ENCODE results near the gene SELENOS.
"Not testable (repeated sequence)": the region's sequence is repeated elsewhere in the genome, so short reads cannot be mapped to it uniquely, and the experiment has no call there.

SELENOS gene

GRCh38 chr15:101309436-101310160 is 32.3 kb upstream of the SELENOS start:
- DNase-seq (ENCODE audit: low spot score): peak; percentile 16

GRCh38 chr15:101308604-101309435 is 31.5 kb upstream of the SELENOS start:
- DNase-seq (ENCODE audit: low spot score): peak; percentile 18

GRCh38 chr15:101307897-101308603 is 30.8 kb upstream of the SELENOS start:
- DNase-seq (ENCODE audit: low spot score): no peak

DNA sequence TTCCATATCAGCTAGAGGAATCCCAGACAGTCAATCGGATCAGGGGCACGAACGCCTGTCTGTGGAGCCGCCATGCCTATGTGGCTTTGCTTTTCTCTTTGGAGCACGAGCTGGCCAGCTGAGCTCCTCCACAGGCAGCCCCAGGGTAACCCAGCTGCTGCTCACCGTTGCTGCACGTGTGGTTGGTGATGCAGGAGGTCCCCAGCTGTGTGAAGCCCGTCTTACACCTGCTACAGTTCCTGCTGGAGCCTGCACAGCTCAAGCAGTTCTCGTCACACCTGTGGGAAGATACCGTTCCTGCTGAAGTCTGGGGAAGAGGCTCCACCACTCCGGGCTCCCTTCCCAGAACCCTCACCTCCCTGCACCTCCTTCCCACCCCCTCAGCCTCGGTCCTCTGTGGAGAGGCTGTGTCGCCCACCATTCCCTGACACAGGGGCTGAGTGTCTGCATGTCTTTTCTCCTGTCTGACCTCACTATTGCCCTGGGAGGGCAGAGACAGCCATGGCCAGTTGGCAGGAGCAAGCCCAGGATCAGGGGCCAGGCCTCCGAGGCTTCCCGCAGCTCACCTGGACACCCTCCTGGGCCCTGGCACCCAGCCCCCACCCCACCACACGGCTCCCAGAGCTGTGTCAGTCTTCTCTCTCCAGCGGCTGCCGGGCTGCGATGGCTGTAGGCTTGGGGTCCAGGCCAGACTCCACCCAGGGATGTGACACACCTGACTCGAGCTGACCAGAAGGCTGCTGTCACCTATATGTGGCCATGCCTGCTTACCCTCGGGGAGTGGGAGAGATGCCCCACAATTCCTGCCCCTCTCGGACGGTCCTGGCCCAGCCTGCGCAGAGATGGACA is 30.0 kb upstream of the SELENOS start:
- DNase-seq (ENCODE audit: low spot score): no peak

GRCh38 chr15:101306341-101307047 is 29.2 kb upstream of the SELENOS start:
- DNase-seq (ENCODE audit: low spot score): no peak

DNA sequence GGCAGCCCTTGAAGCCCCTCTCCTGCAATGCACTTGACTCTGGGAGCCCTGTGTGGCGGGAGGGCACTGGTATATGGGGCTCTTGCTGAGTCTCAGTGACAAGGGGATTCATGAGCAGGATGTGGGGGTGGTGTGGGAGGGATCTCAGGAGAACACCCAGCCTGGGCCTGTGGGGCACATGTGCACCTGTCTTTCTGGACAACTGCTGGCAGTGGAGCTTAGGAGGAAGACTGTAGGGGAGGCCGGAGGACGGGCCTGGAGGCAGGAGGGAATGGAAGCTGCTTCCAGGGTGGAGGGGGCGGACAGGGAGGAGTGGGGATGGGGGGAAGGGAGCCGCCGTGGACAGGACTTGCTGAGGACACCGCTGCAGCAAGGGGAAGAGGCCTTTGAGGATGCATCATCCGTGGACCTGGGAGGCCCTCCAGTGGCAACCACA is 28.6 kb upstream of the SELENOS start:
- DNase-seq (ENCODE audit: low spot score): no peak

- no peak for DNase-seq (ENCODE audit: low spot score)
Measured at GRCh38 chr15:101303408-101303807, 26.1 kb upstream of the SELENOS start.

GRCh38 chr15:101296418-101297405 is 19.4 kb upstream of the SELENOS start:
- no peak for DNase-seq (ENCODE audit: low spot score)

GRCh38 chr15:101295607-101296161 is 18.4 kb upstream of the SELENOS start:
- DNase-seq (ENCODE audit: low spot score): no peak

DNA sequence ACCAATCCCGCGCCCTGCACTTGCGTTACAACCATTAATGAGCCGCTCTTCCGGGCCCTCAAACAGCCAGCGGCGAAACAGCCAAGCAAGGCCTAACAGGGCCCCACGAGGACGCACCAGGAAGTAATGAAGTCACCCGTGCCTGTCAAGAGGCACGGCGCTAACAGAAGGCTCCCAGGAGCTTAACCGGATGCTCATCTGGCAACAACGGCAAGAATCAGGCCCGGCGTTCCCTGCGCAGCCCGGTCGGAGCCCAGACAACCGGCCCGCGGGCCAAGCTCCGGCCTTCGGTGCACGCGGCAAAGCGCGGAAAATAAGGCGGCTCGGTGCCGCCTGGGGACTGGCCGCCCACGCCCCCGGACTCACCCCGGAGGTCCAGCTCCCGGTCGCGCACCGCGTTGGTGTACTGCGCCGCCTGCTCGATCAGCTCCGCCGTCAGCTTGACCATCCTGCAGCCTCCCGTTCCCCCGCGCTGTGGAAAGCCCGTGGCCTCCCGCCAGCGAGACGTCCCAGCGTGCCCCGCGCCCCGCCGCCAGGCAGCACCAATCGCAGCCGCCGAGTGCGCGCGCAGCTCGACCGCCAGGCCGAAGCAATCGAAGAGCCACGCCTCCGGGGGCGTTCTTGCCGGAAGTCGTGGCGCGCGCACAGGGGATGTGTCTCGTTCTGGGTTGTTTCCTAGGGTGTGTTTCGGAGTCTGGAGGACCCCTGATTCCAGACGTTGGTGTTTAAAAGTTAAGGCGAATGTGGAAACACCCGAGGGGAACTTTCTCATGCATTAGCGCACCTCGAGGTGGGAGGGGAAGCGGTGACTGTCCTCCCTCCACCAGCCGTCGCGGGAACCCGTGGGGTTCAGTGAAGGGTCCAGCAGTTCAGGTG is 17.7 kb upstream of the SELENOS start, which contains the start of gene SNRPA1:
Gene SNRPA1, minus strand, starts transcription at position 518 of the 876 bp plus-strand sequence. Its CDS starts 70 bp downstream, at position 448.
- peak; percentile 99 for DNase-seq (ENCODE audit: low spot score)

- DNase-seq (ENCODE audit: low spot score): no peak
Measured at GRCh38 chr15:101293122-101293521, 15.8 kb upstream of the SELENOS start.

DNA sequence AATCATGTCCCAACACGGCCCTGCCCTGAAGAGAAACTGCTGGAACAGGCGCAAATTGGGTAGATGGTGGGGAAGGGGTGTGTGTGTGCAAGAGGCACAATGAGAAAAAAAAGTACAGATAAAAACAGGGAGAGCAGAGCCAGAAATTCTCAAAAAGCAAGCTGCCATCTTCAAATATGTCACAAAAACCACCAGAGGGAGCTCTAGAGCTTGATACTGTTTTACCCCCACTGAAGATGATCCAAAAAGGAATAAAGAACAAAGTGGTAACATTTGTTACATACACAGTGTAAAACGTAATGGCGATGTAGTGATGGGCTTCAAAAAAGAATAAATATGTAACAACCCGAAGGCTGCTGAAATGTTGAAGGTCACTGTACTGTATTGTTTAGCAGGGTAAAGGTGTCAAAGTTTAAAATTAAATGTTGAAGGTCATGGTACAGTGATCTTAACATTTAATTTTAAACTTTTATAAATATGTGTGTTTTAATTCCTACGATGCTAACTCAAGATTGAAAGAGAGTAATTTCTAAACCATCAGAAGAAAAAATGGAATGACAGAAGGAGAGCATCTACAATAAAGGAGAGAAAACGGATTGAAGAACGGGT is 11.7 kb upstream of the SELENOS start:
- no peak for DNase-seq (ENCODE audit: low spot score)

GRCh38 chr15:101287342-101287741 is 10.1 kb upstream of the SELENOS start:
- DNase-seq (ENCODE audit: low spot score): not testable (repeated sequence)

- DNase-seq (ENCODE audit: low spot score): no peak
Measured at GRCh38 chr15:101286471-101287114, 9.3 kb upstream of the SELENOS start.

DNA sequence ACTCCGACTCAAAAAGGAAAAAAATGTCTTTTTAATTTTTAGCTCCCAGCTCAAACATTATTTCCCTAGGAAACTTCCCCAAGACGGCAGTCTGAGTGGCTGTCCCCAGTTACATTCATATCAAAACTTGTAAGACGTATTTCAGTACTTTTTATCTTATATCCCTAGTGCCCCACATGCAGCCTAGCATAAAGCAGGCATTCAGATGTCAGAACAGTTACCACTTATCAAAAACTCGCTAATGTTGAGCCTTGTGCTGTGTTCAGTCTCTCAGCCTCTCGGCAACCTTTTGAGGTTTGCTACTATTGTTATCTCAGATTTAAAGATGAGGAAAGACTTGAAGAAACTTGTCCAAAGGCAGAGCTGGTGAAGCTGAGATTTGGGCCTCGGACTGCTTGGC is 6.6 kb upstream of the SELENOS start:
- DNase-seq (ENCODE audit: low spot score): no peak

DNA sequence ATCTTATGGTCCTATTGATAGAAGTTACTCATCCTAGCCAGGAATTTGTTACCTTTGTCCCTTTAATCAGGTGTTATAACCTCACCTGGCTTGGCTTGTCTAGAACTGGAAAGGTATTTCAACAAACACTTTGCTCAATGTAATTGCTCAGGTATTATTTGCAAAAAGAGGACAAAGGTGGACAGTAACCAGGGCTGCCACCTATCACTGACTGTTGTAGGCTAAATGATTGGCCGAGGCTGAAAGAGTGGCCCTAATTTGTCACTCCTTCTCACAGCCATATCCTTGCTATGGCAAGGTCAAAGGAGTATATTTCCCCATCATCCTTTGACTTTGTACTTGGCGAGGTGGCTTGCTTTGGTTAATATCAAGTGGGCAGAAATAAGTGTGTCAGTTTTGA is 2.7 kb upstream of the SELENOS start:
- DNase-seq (ENCODE audit: low spot score): no peak

DNA sequence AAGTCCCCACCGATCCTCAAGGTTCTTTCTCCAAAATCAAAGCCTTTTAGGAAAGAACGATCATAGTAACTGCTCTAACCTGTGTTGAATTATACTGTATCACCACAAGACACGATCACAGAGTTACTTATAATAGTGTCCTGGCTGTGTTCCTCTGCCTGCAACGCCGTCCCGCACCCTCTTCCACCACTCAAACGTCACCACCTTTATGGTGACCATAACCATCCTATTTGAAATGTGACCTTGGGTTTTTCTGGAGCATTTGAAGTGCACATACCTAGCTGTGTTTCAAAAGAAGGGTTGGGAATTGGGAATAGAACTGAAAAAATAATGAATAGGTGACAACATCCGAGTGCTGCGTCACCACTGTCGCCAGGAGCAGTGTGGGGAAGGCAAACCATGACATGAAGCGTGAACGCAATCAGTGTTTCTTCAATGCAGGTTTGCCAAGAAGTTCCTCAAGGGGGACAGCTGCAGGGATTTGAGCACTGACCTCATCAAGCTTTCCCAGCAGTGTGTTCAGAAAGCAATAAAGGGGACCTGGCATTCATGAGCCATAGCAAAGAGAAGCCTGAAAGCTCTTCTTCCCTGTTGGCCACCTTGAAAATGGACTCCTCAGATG is 769 bp upstream of the SELENOS start:
- no peak for DNase-seq (ENCODE audit: low spot score)

Measured in D341Med (cell line).